Neutrophil (primary cell): Measurements from ENCODE around the gene CDC20.
A peak's percentile ranks its signal among the peaks of the same experiment; 100 is the strongest.

Experiments used
- H3K27ac ChIP-seq: fragments of 200-600 bp; sonication (generic); 2 replicates; pipeline ENCODE4 v1.5.1; 2016; ENCODE audit warnings: mild to moderate bottlenecking, moderate library complexity
- H3K27me3 ChIP-seq: fragments of 200-600 bp; sonication (generic); 2 replicates; pipeline ENCODE4 v1.6.0; 2016; ENCODE audit warnings: mild to moderate bottlenecking
- H3K36me3 ChIP-seq: fragments of 200-600 bp; sonication (generic); 2 replicates; pipeline ENCODE4 v1.5.1; 2017
- H3K4me1 ChIP-seq, 2 experiments: fragments of 200-600 bp in 1 of 2; sonication (generic) in 1 of 2; 1 replicate in 1 of 2; 2 replicates in 1 of 2; pipeline versions ENCODE4 v1.5.1 to v1.6.1; 2013 to 2016; ENCODE audit warnings: low read depth in 1 of 2, low read length in 1 of 2, mild to moderate bottlenecking in 1 of 2, moderate library complexity in 1 of 2; ENCODE audit not compliant: control insufficient read depth in 1 of 2, insufficient read depth in 1 of 2
- H3K4me3 ChIP-seq, 2 experiments: fragments of 200-600 bp in 1 of 2; sonication (generic) in 1 of 2; 1 replicate in 1 of 2; 2 replicates in 1 of 2; pipeline ENCODE4 v1.5.1; 2013 to 2016; ENCODE audit warnings: low read depth in 1 of 2, low read length in 1 of 2, mild to moderate bottlenecking in 1 of 2, moderate library complexity in 1 of 2
- H3K9me3 ChIP-seq: fragments of 200-600 bp; sonication (generic); 2 replicates; pipeline ENCODE4 v1.5.1; 2016
- CTCF ChIP-seq: fragments of 200-600 bp; sonication (generic); IDR thresholded peaks from 2 replicates; pipeline ENCODE4 v1.5.1; 2016; ENCODE audit warnings: antibody characterized with exemption

CDC20 gene

DNA sequence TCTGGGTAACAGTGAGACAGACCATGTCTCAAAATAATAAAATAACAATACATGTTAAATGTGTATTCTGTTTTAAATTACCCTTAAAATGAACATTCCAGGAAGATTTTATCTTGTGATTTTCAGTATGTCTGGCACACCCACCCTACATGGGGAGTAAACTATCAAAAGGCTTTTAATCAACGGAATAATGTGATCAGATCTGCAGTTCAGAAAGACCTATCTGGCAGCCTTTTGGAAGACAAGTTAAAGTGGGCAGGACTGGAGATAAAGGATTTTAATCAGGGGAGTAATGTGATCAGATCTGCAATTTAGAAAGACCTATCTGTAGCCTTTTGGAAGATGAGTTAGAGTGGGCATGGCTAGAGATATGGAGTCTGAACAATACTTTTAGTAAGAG, 20.7 kb downstream of the CDC20 start:
- H3K36me3 ChIP-seq, result peaks cover 45% of the 10 kb centered on the region
- no peak overlapping the region for H3K27ac ChIP-seq
- TF ChIP-seq CTCF, result no peak
- H3K27me3 ChIP-seq, result no peaks in the 10 kb centered on the region
- H3K9me3 ChIP-seq, result no peaks in the 10 kb centered on the region
- H3K4me1 ChIP-seq, result peaks cover 11 to 13% of the 10 kb centered on the region in 2 experiments
- no peak overlapping the region for H3K4me3 ChIP-seq

- H3K36me3 ChIP-seq, result peaks cover 67% of the 10 kb centered on the region
- no peaks in the 10 kb centered on the region for H3K9me3 ChIP-seq
- peaks cover 13 to 14% of the 10 kb centered on the region in 2 experiments for H3K4me1 ChIP-seq
- no peak overlapping the region for H3K4me3 ChIP-seq
- no peak for TF ChIP-seq CTCF
- H3K27ac ChIP-seq, result peak overlapping the region; percentile 64
- H3K27me3 ChIP-seq, result no peaks in the 10 kb centered on the region
These were observed 22.8 kb downstream of the CDC20 start for GRCh38 chr1:43381612-43382011.

DNA sequence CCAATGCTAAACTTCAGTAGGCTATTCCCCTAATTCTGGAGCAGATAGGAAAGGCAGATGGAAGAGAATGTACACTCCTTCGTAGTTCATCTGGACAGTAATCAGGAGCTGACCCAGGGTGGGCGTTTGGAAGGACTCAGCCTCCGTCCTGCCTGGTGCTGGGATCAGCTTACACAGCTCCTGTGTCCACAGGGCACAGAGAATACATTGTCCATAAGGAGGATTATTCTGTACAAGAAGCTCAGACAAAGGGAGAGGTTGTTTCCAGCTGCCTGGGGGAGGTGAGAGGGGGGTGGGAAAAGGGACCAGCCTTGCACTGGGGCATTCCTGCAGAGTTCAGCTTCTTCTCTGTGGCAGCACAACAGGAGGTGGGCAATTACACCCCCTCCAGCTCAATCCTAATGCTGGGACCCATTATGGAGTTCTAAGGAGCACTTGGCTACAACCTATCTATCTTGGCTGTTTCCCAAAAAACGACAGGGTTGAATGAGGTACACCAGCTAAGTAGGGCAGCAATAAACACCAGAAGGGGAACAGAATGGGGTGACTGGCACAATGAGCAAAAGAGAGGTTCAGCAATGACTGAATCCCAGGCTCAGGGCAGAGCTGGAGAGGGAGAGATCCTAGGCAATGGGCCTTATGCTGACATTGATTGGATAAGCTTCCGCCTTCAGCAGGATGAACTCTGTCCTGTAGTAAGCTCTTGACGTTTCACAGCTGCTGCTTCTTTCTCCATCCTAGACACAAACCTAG, 23.4 kb downstream of the CDC20 start:
- no peak for TF ChIP-seq CTCF

GRCh38 chr1:43383449-43383848, 24.7 kb downstream of the CDC20 start:
- no peak for TF ChIP-seq CTCF
- Histone ChIP-seq H3K9me3 (no peaks in the 10 kb centered on the region), H3K4me3 (no peak overlapping the region), H3K27me3 (no peaks in the 10 kb centered on the region), H3K4me1 (peaks cover 31 to 33% of the 10 kb centered on the region in 2 experiments), H3K27ac (no peak overlapping the region), H3K36me3 (peaks cover 72% of the 10 kb centered on the region)

More for the DNA sequence above, 23.4 kb downstream of the CDC20 start:
- H3K9me3 ChIP-seq, result no peaks in the 10 kb centered on the region
- peaks cover 73% of the 10 kb centered on the region for H3K36me3 ChIP-seq
- peak overlapping the region; percentile 64 for H3K27ac ChIP-seq
- H3K27me3 ChIP-seq, result no peaks in the 10 kb centered on the region
- no peak overlapping the region for H3K4me3 ChIP-seq
- H3K4me1 ChIP-seq, result peaks cover 18 to 20% of the 10 kb centered on the region in 2 experiments

DNA sequence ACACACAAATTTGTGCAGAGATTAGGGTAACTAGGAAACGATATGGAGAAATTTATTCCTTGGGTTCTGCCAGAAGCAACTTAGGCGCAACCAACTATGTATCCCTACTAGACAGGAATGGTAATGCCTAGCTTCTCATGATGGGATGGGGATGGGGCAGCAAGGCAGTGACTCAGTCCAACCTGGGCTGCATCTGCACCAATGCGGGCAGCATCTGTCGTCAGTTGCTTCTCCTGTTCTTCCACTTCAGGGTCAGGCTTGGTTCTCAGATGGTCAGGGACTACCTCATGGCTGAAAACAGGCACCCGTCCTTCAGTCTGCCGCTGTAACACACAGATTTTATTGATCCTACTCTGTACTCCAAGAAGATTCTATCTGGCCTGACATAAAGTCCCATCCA, 27.9 kb downstream of the CDC20 start:
- peak overlapping the region; percentile 88 for H3K27ac ChIP-seq
- H3K4me3 ChIP-seq, result no peak overlapping the region
- peaks cover 59% of the 10 kb centered on the region for H3K36me3 ChIP-seq

More for the DNA sequence above, 27.9 kb downstream of the CDC20 start:
- Histone ChIP-seq H3K27me3 (no peaks in the 10 kb centered on the region), H3K9me3 (no peaks in the 10 kb centered on the region), H3K4me1 (peaks cover 48 to 50% of the 10 kb centered on the region in 2 experiments)
- no peak for TF ChIP-seq CTCF
